GM18502 (cell line): ENCODE results near the gene ADAMTS13.
"Not testable (repeated sequence)": the region's sequence is repeated elsewhere in the genome, so short reads cannot be mapped to it uniquely, and the experiment has no call there.

Experiments
- ATAC-seq: cut with Tn5 transposase; IDR thresholded peaks from one replicate; pipeline ENCODE4 v1.9.1; 2021; ENCODE audit warnings: mild to moderate bottlenecking; ENCODE audit not compliant: unreplicated experiment, poor library complexity

Gene ADAMTS13

GRCh38 chr9:133421615-133422542, at the start of gene ADAMTS13:
Gene ADAMTS13, plus strand, starts transcription at chr9:133422367. Its CDS starts 77 bp downstream, at chr9:133422444.
- ATAC-seq, result no peak

- no peak for ATAC-seq
Measured at GRCh38 chr9:133374612-133375115, 47.5 kb upstream of the ADAMTS13 start.

- ATAC-seq, result no peak
Measured at GRCh38 chr9:133375116-133375723, 46.9 kb upstream of the ADAMTS13 start.

GRCh38 chr9:133375724-133376654, 46.2 kb upstream of the ADAMTS13 start, which contains the start of the genes STKLD1 and SURF4:
Gene STKLD1, plus strand, starts transcription at chr9:133376366. Its CDS starts 108 bp downstream, at chr9:133376474.
Gene SURF4, minus strand, starts transcription at chr9:133376060. Its CDS starts 91 bp downstream, at chr9:133375969.
- peak; percentile 90 for ATAC-seq

GRCh38 chr9:133377280-133377679, 44.9 kb upstream of the ADAMTS13 start:
- ATAC-seq, result not testable (repeated sequence)

GRCh38 chr9:133377721-133378216, 44.4 kb upstream of the ADAMTS13 start:
- ATAC-seq, result no peak

- ATAC-seq, result no peak
Measured at GRCh38 chr9:133378408-133378962, 43.7 kb upstream of the ADAMTS13 start.

- no peak for ATAC-seq
Measured at GRCh38 chr9:133379153-133380086, 42.7 kb upstream of the ADAMTS13 start.

- ATAC-seq, result no peak
Measured at GRCh38 chr9:133380734-133381133, 41.4 kb upstream of the ADAMTS13 start.

- no peak for ATAC-seq
Measured at GRCh38 chr9:133382507-133383141, 39.5 kb upstream of the ADAMTS13 start.

GRCh38 chr9:133383438-133383837, 38.7 kb upstream of the ADAMTS13 start:
- ATAC-seq, result no peak

GRCh38 chr9:133384736-133385321, 37.3 kb upstream of the ADAMTS13 start:
- ATAC-seq, result no peak

GRCh38 chr9:133385452-133385851, 36.7 kb upstream of the ADAMTS13 start:
- ATAC-seq, result no peak

GRCh38 chr9:133386338-133386737, 35.8 kb upstream of the ADAMTS13 start:
- ATAC-seq, result no peak

GRCh38 chr9:133387680-133388079, 34.5 kb upstream of the ADAMTS13 start:
- no peak for ATAC-seq

- no peak for ATAC-seq
Measured at GRCh38 chr9:133389025-133389557, 33.1 kb upstream of the ADAMTS13 start.

GRCh38 chr9:133389562-133389961, 32.6 kb upstream of the ADAMTS13 start:
- ATAC-seq, result no peak
